Effector memory CD8-positive, alpha-beta T cell (primary cell): Measurements from ENCODE around the gene MAGEA2B.
"Not testable (repeated sequence)": the region's sequence is repeated elsewhere in the genome, so short reads cannot be mapped to it uniquely, and the experiment has no call there.

Experiments used
- ATAC-seq: fragments of 150-1000 bp; cut with Tn5 transposase; replicated peaks from 2 replicates; pipeline ENCODE4 v1.10.0; 2021; ENCODE audit warnings: mild to moderate bottlenecking, moderate library complexity
- DNase-seq, 3 experiments: peaks; one replicate each; pipeline ENCODE4 v3.0.0; 2021
- H3K27ac Mint-ChIP-seq, 2 donors: one replicate each; pipeline ENCODE4 v1.8.0; 2022; ENCODE audit warnings: mild to moderate bottlenecking in 2 of 2, mixed read lengths in 2 of 2, moderate library complexity in 2 of 2
- H3K27me3 Mint-ChIP-seq, 2 donors: one replicate each; pipeline ENCODE4 v1.8.0; 2022; ENCODE audit warnings: mixed read lengths in 2 of 2
- H3K36me3 Mint-ChIP-seq: one replicate; pipeline ENCODE4 v1.8.0; 2022; ENCODE audit warnings: mild to moderate bottlenecking, moderate library complexity, mixed read lengths; ENCODE audit not compliant: insufficient read depth
- H3K4me1 Mint-ChIP-seq, 2 donors: one replicate each; pipeline ENCODE4 v1.8.0; 2022; ENCODE audit warnings: low read depth in 2 of 2, mixed read lengths in 2 of 2
- H3K4me3 Mint-ChIP-seq, 2 donors: one replicate each; pipeline ENCODE4 v1.8.0; 2022; ENCODE audit warnings: mild to moderate bottlenecking in 2 of 2, mixed read lengths in 2 of 2, moderate library complexity in 2 of 2
- H3K9me3 Mint-ChIP-seq, 2 donors: one replicate each; pipeline ENCODE4 v1.8.0; 2022; ENCODE audit warnings: mixed read lengths in 2 of 2

Gene MAGEA2B

DNA sequence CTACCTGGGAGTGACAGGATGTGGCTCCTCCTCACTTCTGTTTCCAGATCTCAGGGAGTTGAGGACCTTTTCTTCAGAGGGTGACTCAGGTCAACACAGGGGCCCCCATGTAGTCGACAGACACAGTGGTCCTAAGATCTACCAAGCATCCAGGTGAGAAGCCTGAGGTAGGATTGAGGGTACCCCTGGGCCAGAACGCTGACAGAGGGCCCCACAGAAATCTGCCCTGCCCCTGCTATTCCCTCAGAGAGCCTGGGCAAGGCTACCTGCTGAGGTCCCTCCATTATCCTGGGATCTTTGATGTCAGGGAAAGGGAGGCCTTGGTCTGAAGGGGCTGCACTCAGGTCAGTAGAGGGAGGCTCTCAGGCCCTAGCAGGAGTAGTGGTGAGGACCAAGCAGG is 20.7 kb downstream of the MAGEA2B start:
- H3K9me3 Mint-ChIP-seq, result no peaks in the 10 kb centered on the region
- no peak overlapping the region for H3K27ac Mint-ChIP-seq
- H3K4me1 Mint-ChIP-seq, result no peaks in the 10 kb centered on the region
- ATAC-seq, result no peak
- H3K36me3 Mint-ChIP-seq, result no peaks in the 10 kb centered on the region
- no peak overlapping the region for H3K4me3 Mint-ChIP-seq
- DNase-seq, result no peak
- H3K27me3 Mint-ChIP-seq, result no peaks in the 10 kb centered on the region

DNA sequence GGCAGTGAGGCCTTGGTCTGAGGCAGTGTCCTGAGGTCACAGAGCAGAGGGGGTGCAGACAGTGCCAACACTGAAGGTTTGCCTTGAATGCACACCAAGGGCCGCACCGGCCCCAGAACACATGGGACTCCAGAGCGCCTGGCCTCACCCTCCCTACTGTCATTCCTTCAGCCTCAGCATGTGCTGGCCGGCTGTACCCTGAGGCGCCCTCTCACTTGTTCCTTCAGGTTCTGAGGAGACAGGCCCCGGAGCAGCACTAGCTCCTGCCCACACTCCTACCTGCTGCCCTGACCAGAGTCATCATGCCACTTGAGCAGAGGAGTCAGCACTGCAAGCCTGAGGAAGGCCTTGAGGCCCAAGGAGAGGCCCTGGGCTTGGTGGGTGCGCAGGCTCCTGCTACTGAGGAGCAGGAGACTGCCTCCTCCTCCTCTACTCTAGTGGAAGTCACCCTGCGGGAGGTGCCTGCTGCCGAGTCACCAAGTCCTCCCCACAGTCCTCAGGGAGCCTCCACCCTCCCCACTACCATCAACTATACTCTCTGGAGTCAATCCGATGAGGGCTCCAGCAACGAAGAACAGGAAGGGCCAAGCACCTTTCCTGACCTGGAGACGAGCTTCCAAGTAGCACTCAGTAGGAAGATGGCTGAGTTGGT is 21.6 kb downstream of the MAGEA2B start:
- no peaks in the 10 kb centered on the region for H3K4me1 Mint-ChIP-seq
- H3K4me3 Mint-ChIP-seq, result no peak overlapping the region
- no peaks in the 10 kb centered on the region for H3K36me3 Mint-ChIP-seq
- H3K9me3 Mint-ChIP-seq, result no peaks in the 10 kb centered on the region
- no peak overlapping the region for H3K27ac Mint-ChIP-seq
- DNase-seq, result no peak
- H3K27me3 Mint-ChIP-seq, result no peaks in the 10 kb centered on the region
- no peak for ATAC-seq

DNA sequence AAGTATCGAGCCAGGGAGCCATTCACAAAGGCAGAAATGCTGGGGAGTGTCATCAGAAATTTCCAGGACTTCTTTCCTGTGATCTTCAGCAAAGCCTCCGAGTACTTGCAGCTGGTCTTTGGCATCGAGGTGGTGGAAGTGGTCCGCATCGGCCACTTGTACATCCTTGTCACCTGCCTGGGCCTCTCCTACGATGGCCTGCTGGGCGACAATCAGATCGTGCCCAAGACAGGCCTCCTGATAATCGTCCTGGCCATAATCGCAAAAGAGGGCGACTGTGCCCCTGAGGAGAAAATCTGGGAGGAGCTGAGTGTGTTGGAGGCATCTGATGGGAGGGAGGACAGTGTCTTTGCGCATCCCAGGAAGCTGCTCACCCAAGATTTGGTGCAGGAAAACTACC is 22.1 kb downstream of the MAGEA2B start:
- H3K9me3 Mint-ChIP-seq, H3K4me3 Mint-ChIP-seq, H3K27me3 Mint-ChIP-seq, H3K4me1 Mint-ChIP-seq, ATAC-seq, H3K36me3 Mint-ChIP-seq, DNase-seq, H3K27ac Mint-ChIP-seq: not testable (repeated sequence)

DNA sequence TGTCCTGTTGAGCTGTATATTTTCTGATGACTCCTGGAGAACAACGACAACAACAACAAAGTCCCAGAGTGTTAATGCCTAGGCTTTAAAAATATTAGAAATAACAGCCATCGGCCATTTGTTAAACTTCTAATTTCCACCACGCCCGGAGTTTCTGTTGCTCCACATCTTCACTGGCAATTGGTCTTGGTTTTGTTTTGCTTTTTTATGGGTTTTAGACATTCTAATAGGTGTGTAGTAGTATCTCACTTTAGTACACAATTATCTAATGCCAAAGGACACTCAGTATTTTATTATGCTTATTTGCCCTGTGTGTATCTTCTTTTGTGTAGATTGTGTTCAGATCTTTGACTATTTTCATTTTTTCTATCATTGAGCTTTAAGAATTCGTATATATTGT is 24.1 kb downstream of the MAGEA2B start:
- Mint-ChIP-seq H3K27ac (no peak overlapping the region), H3K4me3 (no peak overlapping the region), H3K9me3 (no peaks in the 10 kb centered on the region), H3K4me1 (no peaks in the 10 kb centered on the region), H3K27me3 (no peaks in the 10 kb centered on the region), H3K36me3 (no peaks in the 10 kb centered on the region)
- DNase-seq (no peak), ATAC-seq (no peak)

DNA sequence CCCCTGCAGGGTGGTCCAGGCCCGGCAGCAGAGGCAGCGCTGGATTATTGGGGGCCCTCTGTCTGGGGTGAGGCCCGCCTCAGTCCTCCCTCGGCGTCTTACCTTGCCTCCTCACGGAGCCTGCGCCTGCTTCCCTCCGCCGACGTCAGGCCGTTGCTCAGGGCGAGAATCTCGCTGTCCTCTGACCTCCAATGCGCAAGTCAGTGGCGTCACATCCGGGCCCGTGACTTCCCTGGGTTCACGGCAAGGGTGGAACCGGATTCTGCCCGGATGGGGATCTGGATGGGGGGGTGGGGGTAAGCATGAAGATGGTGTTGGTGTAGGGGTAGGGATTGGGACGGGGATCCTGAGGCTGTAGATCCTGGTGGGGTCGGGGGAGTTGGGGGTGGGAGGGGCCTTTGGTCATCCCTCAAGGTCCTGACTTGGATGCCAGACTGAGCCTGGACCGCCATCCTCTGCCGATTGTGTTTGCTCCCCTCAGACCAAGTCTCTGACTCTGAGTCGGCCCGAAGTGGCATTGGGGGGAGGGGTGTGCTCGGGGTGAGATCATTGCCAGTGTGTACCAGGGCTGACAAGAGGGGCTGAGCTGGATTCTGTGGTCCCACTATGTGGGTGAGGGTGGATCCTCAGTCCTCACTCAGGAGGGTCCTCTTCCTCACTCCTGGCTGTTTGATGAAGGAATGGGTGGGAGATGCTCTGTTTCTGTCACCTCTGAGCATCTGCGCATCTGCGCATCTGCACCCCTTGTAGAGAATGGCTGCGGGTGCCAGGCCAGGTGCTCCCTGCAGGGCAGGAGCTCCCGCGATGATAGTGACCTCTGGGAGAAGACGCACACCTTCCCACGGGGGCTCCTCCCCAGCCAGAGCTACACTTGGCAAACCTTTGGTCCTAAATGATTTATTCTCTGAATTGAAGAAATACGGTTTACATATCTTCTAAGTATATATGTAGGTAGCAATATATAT is 39.5 kb downstream of the MAGEA2B start, which contains the start of gene MAGEA2:
TSS of gene MAGEA2 (minus strand) at position 157 of the 965 bp plus-strand sequence. CDS start 2,479 bp downstream, outside the sequence.
- ATAC-seq, DNase-seq, H3K27me3 Mint-ChIP-seq, H3K27ac Mint-ChIP-seq, H3K36me3 Mint-ChIP-seq, H3K4me1 Mint-ChIP-seq, H3K9me3 Mint-ChIP-seq, H3K4me3 Mint-ChIP-seq: not testable (repeated sequence)

DNA sequence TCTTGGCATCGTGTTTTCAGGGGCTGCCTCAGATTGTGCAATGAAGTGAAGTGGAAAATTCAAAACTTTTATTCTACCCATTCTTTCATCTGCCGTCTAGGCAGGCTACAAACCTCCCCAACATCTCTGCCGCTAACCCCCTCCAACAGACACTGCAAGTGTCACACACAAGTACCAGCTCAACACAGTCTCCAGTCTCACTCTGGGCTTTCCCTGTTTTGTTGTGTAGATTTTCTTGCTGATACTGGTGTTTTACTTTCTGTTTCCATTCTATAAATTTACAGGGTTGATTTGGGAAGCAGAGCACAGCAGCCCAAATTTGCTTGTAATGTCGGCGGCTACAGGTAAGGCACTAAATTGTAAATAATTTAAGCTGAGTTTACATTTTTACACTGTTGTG is 40.4 kb downstream of the MAGEA2B start:
- not testable (repeated sequence) for H3K27me3 Mint-ChIP-seq, H3K36me3 Mint-ChIP-seq, H3K27ac Mint-ChIP-seq, H3K4me3 Mint-ChIP-seq, H3K9me3 Mint-ChIP-seq, H3K4me1 Mint-ChIP-seq, ATAC-seq, DNase-seq

DNA sequence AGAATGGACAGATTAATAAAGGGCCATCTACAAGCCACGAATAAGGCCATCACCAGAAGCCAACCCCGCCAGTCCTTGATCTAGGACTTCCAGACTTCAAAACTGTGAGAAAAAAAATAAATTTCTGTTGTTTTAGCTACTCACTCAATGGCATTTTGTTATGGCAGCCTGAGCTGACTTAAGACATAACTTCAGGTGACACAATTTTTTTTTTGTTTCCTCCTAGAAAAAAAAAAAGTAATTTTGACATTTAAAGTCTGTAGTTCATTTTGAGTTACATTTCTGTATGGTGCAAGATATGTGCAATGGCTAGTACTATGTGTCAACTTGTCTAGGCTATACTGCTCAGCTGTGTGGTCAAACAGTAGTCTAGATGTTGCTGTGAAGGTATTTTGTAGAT is 44.5 kb downstream of the MAGEA2B start, which contains the start of gene CSAG3:
TSS of gene CSAG3 (plus strand) at position 301 of the 400 bp plus-strand sequence.
- H3K9me3 Mint-ChIP-seq, DNase-seq, H3K27me3 Mint-ChIP-seq, H3K36me3 Mint-ChIP-seq, ATAC-seq, H3K4me3 Mint-ChIP-seq, H3K27ac Mint-ChIP-seq, H3K4me1 Mint-ChIP-seq: not testable (repeated sequence)

DNA sequence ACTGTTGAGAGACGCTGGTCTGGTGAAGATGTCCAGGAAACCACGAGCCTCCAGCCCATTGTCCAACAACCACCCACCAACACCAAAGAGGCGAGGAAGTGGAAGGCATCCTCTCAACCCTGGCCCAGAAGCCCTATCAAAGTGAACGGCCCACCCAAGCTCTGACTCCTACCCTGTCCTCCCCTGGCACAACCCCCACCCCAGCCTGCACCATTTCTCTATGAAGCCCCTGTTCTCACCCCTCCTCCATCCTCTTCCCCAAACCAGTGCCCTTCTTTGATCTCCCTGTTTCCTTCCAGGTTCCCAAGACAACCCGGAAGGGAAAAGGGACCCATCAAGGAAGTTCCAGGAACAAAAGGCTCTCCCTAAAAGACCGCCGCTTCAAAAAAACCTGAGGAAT is 45.1 kb downstream of the MAGEA2B start:
- H3K4me3 Mint-ChIP-seq, H3K4me1 Mint-ChIP-seq, H3K27me3 Mint-ChIP-seq, DNase-seq, ATAC-seq, H3K9me3 Mint-ChIP-seq, H3K27ac Mint-ChIP-seq, H3K36me3 Mint-ChIP-seq: not testable (repeated sequence)

DNA sequence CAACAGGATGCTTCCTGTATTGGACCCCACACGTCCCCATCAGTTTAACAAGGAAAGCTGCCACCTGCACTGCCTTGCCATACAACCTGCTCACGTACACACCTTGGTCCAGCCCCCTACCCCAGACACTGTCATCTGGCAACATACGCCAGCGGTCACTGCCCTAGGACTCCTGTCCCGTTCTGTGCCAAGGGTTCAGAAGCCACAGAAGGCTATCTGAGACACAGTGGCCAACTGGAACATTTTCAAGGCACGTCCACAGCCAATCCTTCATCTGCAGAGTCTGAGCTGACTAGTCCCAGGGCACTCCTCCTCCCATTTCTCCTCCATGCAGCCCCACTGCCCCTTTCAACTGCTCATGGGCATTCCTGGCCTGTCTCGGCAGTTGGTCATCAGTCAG is 47.2 kb downstream of the MAGEA2B start:
- not testable (repeated sequence) for ATAC-seq, H3K4me1 Mint-ChIP-seq, DNase-seq, H3K27me3 Mint-ChIP-seq, H3K4me3 Mint-ChIP-seq, H3K9me3 Mint-ChIP-seq, H3K27ac Mint-ChIP-seq, H3K36me3 Mint-ChIP-seq

DNA sequence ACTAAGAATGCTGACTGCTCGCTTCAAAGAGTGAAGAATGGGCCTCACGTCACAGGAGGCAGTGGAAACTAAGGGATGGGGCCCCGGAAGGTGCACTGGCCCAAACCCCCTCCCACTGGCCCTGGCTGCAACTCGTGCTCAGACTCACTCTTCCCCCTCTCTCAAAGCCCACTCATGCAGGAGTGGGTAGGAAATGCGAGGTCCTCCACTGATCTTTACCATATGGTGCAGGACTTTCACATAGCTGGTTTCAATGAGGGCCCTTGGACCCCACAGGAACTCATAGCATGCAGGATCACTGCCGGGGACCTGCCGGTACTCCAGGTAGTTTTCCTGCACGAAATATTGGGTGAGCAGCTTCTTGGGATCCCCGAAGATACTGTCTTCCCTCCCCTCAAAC is 52.1 kb downstream of the MAGEA2B start:
- not testable (repeated sequence) for H3K27me3 Mint-ChIP-seq, ATAC-seq, H3K27ac Mint-ChIP-seq, H3K4me1 Mint-ChIP-seq, H3K36me3 Mint-ChIP-seq, DNase-seq, H3K4me3 Mint-ChIP-seq, H3K9me3 Mint-ChIP-seq
